ENCODE results near the gene SLC5A10.
"Not testable (repeated sequence)": the region's sequence is repeated elsewhere in the genome, so short reads cannot be mapped to it uniquely, and the experiment has no call there.

GRCh38 chr17:19043032-19043431 lies 91.1 kb downstream of the SLC5A10 start:
- TF ChIP-seq CTCF, POLR2A, POLR2AphosphoS5 (IDR thresholded peaks at IDR 0.05): not testable (repeated sequence)
